WI38 (cell line): ENCODE results near the gene KCNIP1.

ENCODE experiments used
- H3K4me3 ChIP-seq: 2 replicates; pipeline ENCODE4 v1.5.1; 2011; ENCODE audit warnings: low read depth, mild to moderate bottlenecking, control low read depth, low read length
- TF ChIP-seq, protein P1 (sequence below): IDR thresholded peaks from 2 replicates; pipeline ENCODE4 v1.5.1; 2012; ENCODE audit warnings: low read depth, mild to moderate bottlenecking, control low read depth, low read length

Gene KCNIP1

DNA sequence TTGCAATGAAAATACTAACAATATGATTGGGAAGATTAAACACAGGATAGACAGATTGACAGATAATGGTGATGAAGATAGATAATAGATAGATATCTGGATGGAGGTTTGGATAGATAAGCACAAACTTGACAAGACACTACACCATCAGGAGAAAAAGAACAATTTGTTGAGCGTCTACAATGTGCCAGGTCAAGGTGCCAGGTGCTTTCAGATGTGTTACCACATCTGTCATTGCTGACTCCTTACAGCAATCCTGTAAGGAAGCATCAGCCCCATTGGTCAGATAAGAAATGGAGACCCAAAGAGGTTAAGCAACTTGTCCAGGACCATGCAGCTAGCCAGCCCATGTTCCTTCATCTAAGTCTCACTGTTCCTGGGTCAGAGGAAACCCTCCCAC, 278.1 kb downstream of the KCNIP1 start:
- TF ChIP-seq, protein P1, sequence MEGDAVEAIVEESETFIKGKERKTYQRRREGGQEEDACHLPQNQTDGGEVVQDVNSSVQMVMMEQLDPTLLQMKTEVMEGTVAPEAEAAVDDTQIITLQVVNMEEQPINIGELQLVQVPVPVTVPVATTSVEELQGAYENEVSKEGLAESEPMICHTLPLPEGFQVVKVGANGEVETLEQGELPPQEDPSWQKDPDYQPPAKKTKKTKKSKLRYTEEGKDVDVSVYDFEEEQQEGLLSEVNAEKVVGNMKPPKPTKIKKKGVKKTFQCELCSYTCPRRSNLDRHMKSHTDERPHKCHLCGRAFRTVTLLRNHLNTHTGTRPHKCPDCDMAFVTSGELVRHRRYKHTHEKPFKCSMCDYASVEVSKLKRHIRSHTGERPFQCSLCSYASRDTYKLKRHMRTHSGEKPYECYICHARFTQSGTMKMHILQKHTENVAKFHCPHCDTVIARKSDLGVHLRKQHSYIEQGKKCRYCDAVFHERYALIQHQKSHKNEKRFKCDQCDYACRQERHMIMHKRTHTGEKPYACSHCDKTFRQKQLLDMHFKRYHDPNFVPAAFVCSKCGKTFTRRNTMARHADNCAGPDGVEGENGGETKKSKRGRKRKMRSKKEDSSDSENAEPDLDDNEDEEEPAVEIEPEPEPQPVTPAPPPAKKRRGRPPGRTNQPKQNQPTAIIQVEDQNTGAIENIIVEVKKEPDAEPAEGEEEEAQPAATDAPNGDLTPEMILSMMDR: no peak
- no peak overlapping the region for H3K4me3 ChIP-seq

DNA sequence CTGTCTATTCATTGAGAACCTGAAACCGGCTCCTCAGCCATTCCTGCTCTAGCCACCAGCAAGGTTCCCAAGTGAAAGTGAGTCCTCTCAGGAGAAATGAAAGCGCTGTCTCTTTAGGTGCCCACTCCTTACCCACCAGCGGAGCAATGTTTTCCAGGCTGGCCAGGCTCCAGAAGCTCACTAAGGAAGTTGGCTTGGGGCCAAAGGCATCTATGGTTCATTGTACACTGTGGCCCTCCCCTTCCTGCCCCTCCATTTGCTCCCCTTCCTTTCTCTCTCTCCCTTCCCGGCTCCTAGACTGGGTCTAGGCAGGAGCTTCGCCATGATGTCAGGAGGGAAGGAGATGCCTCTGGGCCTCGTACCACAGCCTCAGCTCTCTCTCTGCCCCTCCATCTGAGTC, 278.6 kb downstream of the KCNIP1 start:
- TF ChIP-seq, protein P1: no peak
- H3K4me3 ChIP-seq: no peak overlapping the region

DNA sequence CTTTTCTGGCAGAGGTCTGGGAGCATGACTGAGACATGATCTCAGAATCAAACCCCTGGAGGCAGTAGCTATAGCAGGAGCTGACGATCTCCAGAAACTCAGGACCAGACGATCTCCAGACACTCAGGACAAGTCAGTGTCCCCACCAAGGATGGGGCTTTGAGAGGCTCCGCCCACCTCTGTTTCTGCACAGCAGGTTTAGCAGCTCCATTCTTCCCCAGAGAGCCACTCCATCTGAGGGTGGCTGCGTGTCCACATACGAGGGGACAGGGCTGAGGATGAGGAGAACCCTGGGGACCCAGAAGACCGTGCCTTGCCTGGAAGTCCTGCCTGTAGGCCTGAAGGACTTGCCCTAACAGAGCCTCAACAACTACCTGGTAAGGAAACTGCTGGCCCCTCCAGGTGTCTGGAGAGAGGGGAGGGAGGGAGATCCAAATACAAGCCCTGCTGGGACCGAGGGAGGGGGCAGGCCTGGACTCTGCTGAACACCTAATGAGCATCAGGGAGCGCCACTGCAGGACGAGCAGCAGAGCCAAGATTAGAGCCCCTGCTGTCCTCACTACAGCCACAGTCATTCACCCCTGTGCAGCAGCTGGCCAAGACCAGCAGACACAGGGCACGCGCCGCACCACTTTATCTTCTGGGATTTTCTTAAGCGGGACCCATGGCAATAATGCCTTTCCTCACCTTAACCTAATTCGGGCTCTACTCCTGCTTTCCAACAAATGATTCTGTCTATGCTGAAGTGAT, 279.9 kb downstream of the KCNIP1 start, which contains the start of gene GABRP:
Gene GABRP, plus strand, starts transcription at position 228 of the 750 bp plus-strand sequence. CDS start 4,891 bp downstream, outside the sequence.
- no peak within 1 kb of the TSS for H3K4me3 ChIP-seq
- TF ChIP-seq, protein P1: no peak

DNA sequence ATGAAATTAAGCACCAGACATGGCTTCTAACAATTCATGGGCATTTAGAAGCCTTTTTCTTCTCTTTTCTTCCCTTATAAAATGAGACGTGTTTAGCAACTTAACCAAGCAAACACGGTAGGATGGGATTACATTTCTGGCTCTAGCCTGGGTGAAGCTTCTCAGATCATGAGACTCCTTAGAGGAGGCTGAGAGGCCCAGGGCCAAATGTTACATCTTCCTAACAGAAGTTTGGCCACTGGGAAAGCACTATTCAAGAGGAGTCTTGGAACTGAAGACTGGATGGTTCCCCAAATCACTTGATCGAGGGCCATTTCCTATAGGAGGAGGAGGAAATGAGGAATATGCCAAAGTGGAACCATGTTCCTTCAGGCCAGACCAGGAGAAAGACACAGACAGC, 281.6 kb downstream of the KCNIP1 start:
- TF ChIP-seq, protein P1: no peak

More for the DNA sequence above, 281.6 kb downstream of the KCNIP1 start:
- no peak overlapping the region for H3K4me3 ChIP-seq
